HG03457 (cell line): ENCODE measurements around the gene PACRG.

Experiments used
- ATAC-seq: cut with Tn5 transposase; IDR thresholded peaks from one replicate; pipeline ENCODE4 v1.9.1; 2021; ENCODE audit warnings: moderate number of reproducible peaks; ENCODE audit not compliant: unreplicated experiment

Gene PACRG

GRCh38 chr6:162773996-162774395 is 46.2 kb downstream of the PACRG start:
- ATAC-seq, result no peak

- no peak for ATAC-seq
Observed at GRCh38 chr6:162777091-162777490, 49.3 kb downstream of the PACRG start.

DNA sequence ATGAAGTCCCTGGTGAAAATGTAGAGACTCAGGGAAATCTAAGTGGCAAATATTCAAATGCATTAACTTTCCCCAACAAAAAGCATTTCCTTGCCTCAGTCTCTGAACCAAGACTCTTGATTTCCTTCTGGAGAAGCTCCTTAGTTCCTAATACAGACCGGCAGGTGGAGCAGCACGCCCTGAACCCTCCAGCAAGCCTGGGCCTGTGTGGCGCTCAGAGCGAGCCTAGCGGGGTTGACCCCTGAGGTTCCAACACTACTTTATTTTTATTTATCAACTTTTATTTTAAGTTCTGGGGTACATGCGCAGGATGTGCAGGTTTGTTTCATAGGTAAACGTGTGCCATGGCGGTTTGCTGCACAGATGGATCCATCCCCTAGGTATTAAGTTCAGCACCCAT is 50.8 kb downstream of the PACRG start:
- no peak for ATAC-seq

- ATAC-seq, result no peak
Observed at GRCh38 chr6:162785632-162786242, 58.0 kb downstream of the PACRG start.

DNA sequence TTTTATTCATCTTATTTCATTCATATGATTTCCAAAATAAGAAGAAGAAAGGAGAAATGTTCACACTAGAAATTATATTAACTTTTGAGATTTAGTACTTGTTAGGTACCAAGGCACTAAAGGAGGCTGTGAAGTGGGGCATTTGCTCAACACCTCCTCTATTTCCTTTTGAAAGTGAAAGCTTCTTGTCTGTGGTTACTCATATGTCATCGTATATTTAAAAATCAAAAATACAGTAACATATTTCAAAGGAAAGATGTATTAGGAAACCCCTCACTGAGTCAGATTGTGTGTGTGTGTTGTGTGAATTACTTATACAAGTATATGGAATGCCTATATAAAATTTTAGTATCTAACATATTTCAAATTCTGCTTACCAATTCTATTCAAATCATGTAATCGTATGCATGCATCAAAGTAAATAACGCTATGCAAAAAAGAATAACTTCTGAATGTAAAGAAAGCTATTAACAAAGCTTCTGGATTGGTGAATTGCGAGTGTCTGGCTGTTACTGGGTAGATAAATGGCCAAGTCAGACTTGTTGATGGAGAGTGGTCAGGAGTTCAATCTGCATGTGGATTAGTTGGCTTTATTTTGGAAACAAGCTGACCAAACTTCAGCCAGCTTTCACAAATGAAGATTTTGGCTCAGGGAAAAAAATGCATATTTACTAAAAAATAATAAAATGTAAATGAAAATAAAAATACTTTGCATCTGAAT is 70.9 kb downstream of the PACRG start:
- ATAC-seq, result no peak

- no peak for ATAC-seq
Observed at GRCh38 chr6:162814426-162814973, 86.7 kb downstream of the PACRG start.

DNA sequence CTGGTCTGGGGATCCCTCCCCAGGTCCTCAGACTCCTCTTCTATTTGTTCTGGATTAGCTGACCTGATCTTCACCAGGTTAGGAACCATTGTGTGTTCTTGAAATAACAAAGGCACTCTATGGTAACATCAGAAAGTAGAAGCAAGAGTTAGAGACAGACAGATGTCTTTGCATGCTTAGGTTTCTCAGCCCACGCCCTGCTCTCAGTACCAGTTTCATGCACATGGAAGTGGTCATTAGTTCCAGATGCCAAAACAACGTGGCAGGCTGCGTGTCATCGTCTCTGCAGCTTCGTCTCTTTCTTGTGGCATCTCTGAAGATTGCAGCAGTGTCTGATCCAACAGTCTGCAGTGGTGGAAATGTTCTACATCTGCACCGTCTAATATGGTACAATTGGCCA is 89.4 kb downstream of the PACRG start:
- no peak for ATAC-seq

- no peak for ATAC-seq
Observed at GRCh38 chr6:162819284-162819683, 91.5 kb downstream of the PACRG start.

DNA sequence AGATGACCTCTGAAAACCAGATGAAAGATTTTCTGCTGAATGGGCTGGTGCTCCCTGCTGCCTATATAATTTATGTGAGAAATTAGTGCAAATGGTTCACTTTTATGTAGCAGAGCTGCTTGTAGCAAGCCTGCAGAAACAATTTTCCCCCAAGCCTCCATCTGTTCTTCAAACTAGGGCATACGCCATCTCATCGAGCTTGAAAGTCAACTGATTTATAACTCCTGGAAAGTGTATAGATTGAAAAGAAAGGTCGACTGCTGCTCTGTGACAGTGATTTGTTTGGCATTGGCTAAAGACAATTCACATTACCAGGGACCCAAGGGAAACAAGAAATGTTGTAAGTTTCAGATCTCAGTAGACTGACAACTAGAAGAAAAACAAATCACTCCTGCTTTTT is 93.3 kb downstream of the PACRG start:
- ATAC-seq, result no peak

DNA sequence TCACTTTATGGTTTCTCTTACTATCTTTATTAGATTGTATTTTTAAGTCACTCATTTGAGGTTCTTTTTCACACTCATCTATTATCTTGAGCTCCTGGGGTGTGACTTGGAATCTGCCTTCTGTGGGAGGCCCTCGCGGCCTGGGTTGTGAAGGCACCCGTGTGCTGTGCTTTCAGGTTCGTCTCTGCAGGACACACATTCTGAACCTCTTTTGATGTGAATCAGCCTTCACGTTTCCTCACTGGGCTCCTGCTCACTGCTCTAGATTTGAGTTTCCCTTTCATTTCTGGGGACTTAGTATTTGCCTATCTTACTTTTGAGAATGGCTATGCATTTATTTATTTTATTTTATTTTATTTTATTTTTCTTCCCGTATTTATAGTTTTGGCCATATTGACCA is 97.8 kb downstream of the PACRG start:
- no peak for ATAC-seq

DNA sequence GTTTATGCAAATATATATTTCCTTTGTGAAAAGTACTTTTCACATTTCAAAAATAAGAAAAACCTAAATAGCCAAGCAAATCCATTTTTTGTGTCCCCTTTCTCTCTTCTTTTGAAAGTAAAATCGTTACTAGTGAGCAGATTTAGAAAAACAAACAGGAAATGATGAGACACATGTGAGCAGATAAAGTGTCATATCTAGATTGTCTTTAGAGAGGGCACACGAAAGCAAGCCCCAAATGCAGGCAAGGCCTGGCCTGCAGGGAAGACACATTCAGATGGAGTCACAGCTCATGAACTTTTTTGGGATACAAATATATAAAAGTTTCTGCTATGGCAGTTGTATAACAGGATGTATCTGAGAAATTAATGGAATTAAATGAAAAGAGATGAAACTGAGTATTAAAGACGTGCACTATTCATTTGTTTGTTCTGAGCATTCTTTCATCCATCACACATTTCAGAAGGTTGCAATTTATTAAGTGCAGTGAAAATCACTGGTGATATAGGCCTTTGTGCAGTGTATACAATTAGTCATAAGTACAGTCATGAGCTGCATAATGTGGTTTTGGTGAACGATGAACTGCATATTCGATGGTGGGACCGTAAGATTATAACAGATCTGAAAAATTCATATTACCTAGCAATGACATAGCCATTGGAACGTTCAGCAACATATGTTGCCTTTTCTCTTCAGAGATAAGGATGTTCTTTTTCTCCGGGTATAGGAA is 101.4 kb downstream of the PACRG start:
- no peak for ATAC-seq

- ATAC-seq, result no peak
Observed at GRCh38 chr6:162833776-162834175, 106.0 kb downstream of the PACRG start.

DNA sequence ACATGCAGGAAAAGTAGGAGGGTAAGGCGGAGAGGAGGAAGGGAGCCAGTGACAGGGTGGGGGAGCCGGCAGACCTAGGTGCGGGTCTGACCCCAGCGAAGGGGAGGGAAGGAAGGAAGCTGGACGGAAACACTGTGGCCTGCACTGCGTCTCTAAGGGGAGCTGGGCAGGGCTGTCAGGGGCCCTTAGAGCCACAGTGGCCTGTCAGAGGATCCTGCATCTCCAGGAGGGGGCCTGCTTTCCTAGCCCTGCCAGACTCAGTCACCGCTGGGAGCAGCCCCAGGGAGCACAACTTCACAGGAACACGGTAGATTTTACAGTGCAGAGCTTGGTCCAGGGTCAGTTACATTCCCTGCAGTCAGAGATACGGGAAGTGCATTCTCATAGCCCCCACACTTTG is 118.2 kb downstream of the PACRG start:
- no peak for ATAC-seq

- no peak for ATAC-seq
Observed at GRCh38 chr6:162846723-162847122, 118.9 kb downstream of the PACRG start.

- no peak for ATAC-seq
Observed at GRCh38 chr6:162849269-162849668, 121.5 kb downstream of the PACRG start.

GRCh38 chr6:162852192-162852591 is 124.4 kb downstream of the PACRG start:
- no peak for ATAC-seq

DNA sequence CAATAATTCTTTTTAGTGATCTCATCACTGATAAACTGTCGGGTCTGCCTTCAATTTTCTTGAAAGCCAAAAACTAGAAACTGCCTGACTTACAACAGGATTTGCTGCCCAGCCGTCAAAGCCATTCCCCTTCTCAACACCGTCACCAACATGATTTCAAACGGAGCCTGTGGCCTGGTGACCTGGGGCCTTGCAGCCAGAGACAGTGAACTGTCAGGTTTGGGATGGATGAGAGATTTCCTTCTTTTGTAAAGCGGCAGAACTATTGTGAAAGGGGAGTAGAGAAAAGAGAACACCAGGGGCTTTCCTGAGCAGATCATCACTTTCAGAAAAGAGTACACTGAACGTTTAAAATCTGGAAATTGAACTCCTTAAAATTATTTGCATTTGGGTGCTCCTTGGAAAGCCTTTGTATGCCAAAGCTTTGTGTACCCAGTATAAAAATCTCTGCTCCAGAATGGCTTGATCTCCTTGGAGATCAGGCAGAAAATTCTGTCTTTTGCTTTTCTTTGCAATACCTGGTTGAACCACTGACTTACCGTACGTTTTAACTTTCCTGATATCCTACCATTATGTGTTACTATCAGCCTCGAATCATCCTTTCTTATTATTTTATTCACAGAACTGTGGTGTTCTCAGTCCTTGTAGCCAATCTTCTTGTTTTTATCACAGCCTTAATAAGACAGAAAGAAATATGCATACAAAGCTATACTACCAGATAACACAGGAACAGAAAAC is 125.2 kb downstream of the PACRG start:
- no peak for ATAC-seq

DNA sequence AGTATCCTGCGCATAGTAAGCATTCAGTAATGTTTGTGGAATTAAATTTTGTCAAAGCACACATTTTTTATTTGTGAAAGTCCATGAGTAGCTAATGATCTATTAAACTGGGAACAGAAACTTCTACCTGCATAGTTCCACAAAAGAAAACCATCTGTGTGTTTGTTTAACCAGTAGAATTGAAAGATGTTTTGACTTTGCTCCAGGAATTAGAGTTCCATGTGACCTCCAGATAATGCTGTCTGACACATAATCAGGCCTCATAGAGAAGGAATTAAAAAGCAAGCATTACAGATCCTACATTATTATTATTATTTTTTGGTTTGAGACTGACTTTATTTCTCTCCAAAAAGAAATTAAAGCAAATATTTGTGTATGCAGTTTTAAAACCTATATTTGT is 126.5 kb downstream of the PACRG start:
- no peak for ATAC-seq

- no peak for ATAC-seq
Observed at GRCh38 chr6:162854734-162855191, 127.0 kb downstream of the PACRG start.

GRCh38 chr6:162856885-162857284 is 129.1 kb downstream of the PACRG start:
- no peak for ATAC-seq

- no peak for ATAC-seq
Observed at GRCh38 chr6:162857326-162857725, 129.6 kb downstream of the PACRG start.
